K562 (cell line): Measurements from ENCODE around the gene INTS2. TPM values are rescaled to one million over a fixed set of nuclear protein-coding genes. Genes with fewer than 3 reads are reported as not detected.
A peak's percentile ranks its signal among the peaks of the same experiment; 100 is the strongest.

Source experiments
- ATAC-seq: fragments of 200-7000 bp; cut with Tn5 transposase; 3 replicates; pipeline ENCODE4 v1.9.1; 2020; ENCODE audit warnings: moderate library complexity
- BruUV-seq: library from RNA; stranded (reverse); fragments of 400-500 nt; replicated peaks from 2 replicates; lab custom pipeline; 2021; lab: Mats Ljungman, UMichigan
- CTCF ChIA-PET: fragments of 300-600 bp; formaldehyde crosslinking; extraction: SDS; loops from one replicate; lab custom pipeline; 2021; ENCODE audit warnings: low intra/inter-chr PET ratio; lab: Yijun Ruan, JAX
- POLR2A ChIA-PET: fragments of 300-600, 350-650 bp; sonication (Branson Sonifier 250); formaldehyde crosslinking; extraction: SDS; loops from one replicate; lab custom pipeline; 2021; ENCODE audit warnings: antibody characterized with exemption, inconsistent platforms; lab: Yijun Ruan, JAX
- DNase-seq, 4 experiments: peaks; one replicate each; pipeline versions ENCODE4 v3.0.0 to v3.0.0-alpha.2; 2011 to 2018; ENCODE audit warnings: low spot score in 3 of 4, mixed read lengths in 3 of 4; ENCODE audit errors: extremely low read depth in 1 of 4
- FAIRE-seq: peaks from 2 replicates; lab custom pipeline; 2011; peaks lifted over from hg19 to GRCh38; lab: Jason Lieb, UNC
- H2AFZ ChIP-seq: 2 replicates; pipeline ENCODE4 v1.6.0; 2011; ENCODE audit warnings: low read depth, low read length, control low read depth, inconsistent platforms
- H3K27ac ChIP-seq: fragments of 200-600 bp; 3 replicates; pipeline ENCODE4 v1.8.0; 2011; ENCODE audit warnings: low read depth, mild to moderate bottlenecking, control low read depth, inconsistent platforms, low read length, moderate library complexity, mixed read lengths; ENCODE audit errors: extremely low read depth
- H3K27me3 ChIP-seq, 2 experiments: fragments of 300-600 bp in 1 of 2; 2 replicates in 1 of 2; 3 replicates in 1 of 2; pipeline versions ENCODE4 v1.6.0 to v1.8.0; 2011; ENCODE audit warnings: inconsistent platforms in 2 of 2, low read length in 2 of 2, mild to moderate bottlenecking in 1 of 2, mixed read lengths in 1 of 2, moderate library complexity in 1 of 2; ENCODE audit not compliant: control insufficient read depth in 2 of 2, insufficient read depth in 2 of 2
- H3K36me3 ChIP-seq: fragments of 300-600 bp; 3 replicates; pipeline ENCODE4 v1.8.0; 2011; ENCODE audit warnings: mild to moderate bottlenecking, low read length, inconsistent platforms; ENCODE audit not compliant: control insufficient read depth, insufficient read depth
- H3K4me1 ChIP-seq, 2 experiments: fragments of 200-600 bp in 1 of 2; replicated peaks in 1 of 2; 2 replicates in 1 of 2; 3 replicates in 1 of 2; pipeline versions ENCODE4 v1.5.1 to v1.8.0; 2011; ENCODE audit warnings: inconsistent platforms in 2 of 2, low read length in 2 of 2, mild to moderate bottlenecking in 1 of 2, mixed read lengths in 1 of 2, moderate library complexity in 1 of 2; ENCODE audit not compliant: control insufficient read depth in 2 of 2, insufficient read depth in 2 of 2
- H3K4me2 ChIP-seq: 2 replicates; pipeline ENCODE4 v1.6.1; 2011; ENCODE audit warnings: low read length, control low read depth, inconsistent platforms, mixed read lengths; ENCODE audit not compliant: insufficient read depth
- H3K4me3 ChIP-seq: fragments of 200-600 bp; sonication (generic), shearing (Covaris generic); 2 replicates; pipeline ENCODE4 v1.5.1; 2016; ENCODE audit warnings: control low read depth, inconsistent platforms
- H3K79me2 ChIP-seq: fragments of 200-600 bp; 3 replicates; pipeline ENCODE4 v1.8.0; 2011; ENCODE audit warnings: low read length, inconsistent platforms; ENCODE audit not compliant: control insufficient read depth, insufficient read depth
- H3K9ac ChIP-seq, 2 experiments: 2 replicates each; pipeline versions ENCODE4 v1.6.0 to v1.6.1; 2011; ENCODE audit warnings: low read depth in 2 of 2, low read length in 2 of 2, control low read depth in 1 of 2, inconsistent platforms in 1 of 2, mild to moderate bottlenecking in 1 of 2, mixed read lengths in 1 of 2; ENCODE audit not compliant: insufficient read depth in 1 of 2
- H3K9me1 ChIP-seq: one replicate; pipeline ENCODE4 v1.6.0; 2011; ENCODE audit warnings: inconsistent platforms, mild to moderate bottlenecking, low read length, moderate library complexity; ENCODE audit not compliant: control insufficient read depth, insufficient read depth
- H3K9me3 ChIP-seq: replicated peaks from 2 replicates; pipeline ENCODE4 v1.5.1; 2011; ENCODE audit warnings: low read depth, low read length, inconsistent platforms; ENCODE audit not compliant: control insufficient read depth, insufficient read depth
- H4K20me1 ChIP-seq: replicated peaks from 2 replicates; pipeline ENCODE4 v1.6.1; 2011; ENCODE audit warnings: low read length, inconsistent platforms, mixed read lengths; ENCODE audit not compliant: control insufficient read depth, insufficient read depth
- ATF7 ChIP-seq: fragments of 450-650 bp; IDR thresholded peaks from 2 replicates; pipeline ENCODE4 v1.7.1; 2014; ENCODE audit warnings: mild to moderate bottlenecking, moderate library complexity
- CBX3 ChIP-seq, 2 experiments: IDR thresholded peaks; 1 replicate in 1 of 2; 2 replicates in 1 of 2; pipeline ENCODE4 v1.6.1; 2012; ENCODE audit warnings: inconsistent platforms in 2 of 2, low read length in 2 of 2, borderline replicate concordance in 1 of 2, control low read depth in 1 of 2
- ETV6 ChIP-seq, 3 experiments: fragments of 150-350 bp in 1 of 3; sonication (generic) in 1 of 3; formaldehyde crosslinking in 1 of 3; IDR thresholded peaks; 2 replicates each; pipeline versions ENCODE4 v1.6.1 to v1.8.0; 2014 to 2022; ENCODE audit warnings: borderline replicate concordance in 2 of 3, low read depth in 2 of 3, antibody characterized with exemption in 1 of 3, low read length in 1 of 3, mild to moderate bottlenecking in 1 of 3, missing genetic modification reagents in 1 of 3
- FOXK2 ChIP-seq, 2 experiments: fragments of 450-650 bp; IDR thresholded peaks in 1 of 2; conservative IDR thresholded peaks in 1 of 2; 2 replicates each; pipeline ENCODE4 v1.6.1; 2016; ENCODE audit warnings: low read depth in 2 of 2, mild to moderate bottlenecking in 1 of 2
- HNRNPUL1 ChIP-seq: fragments of 200-400 bp; formaldehyde crosslinking; IDR thresholded peaks from 2 replicates; pipeline ENCODE4 v1.6.1; 2017; ENCODE audit warnings: low read length
- SETDB1 ChIP-seq: IDR thresholded peaks from one replicate; pipeline ENCODE4 v1.6.1; 2012; ENCODE audit warnings: low read length, control low read depth, inconsistent platforms
- TCFL5 ChIP-seq: fragments of 250-450 bp; sonication (Bioruptor Pico); conservative IDR thresholded peaks from 2 replicates; pipeline ENCODE4 v1.6.1; 2021; ENCODE audit warnings: mild to moderate bottlenecking, moderate library complexity, matching md5 sums
- XRCC5 ChIP-seq: fragments of 200-400 bp; formaldehyde crosslinking; IDR thresholded peaks from 2 replicates; pipeline ENCODE4 v1.6.1; 2017; ENCODE audit warnings: low read depth, mild to moderate bottlenecking, low read length
- WGBS: fragments of 100-300 bp; shearing (Covaris generic); methylation state at CpG from one replicate; pipeline ENCODE4 v1.1.6; 2016; ENCODE audit warnings: low coverage, mixed read lengths; ENCODE audit not compliant: insufficient coverage; ENCODE audit errors: missing lambda C conversion rate; 5-methylcytosine and 5-hydroxymethylcytosine counted together
- in situ Hi-C: fragments of 300-500 bp; cut with MboI; formaldehyde crosslinking; loops from 4 replicates; pipeline ENCODE4 v1.15.0; 2018; ENCODE audit warnings: inconsistent platforms, mixed read lengths
- intact Hi-C: fragments of 100-400 bp; cut with micrococcal nuclease; formaldehyde crosslinking; loops from 2 replicates; pipeline ENCODE4 v1.14.2; 2022
- polyA plus RNA-seq, 8 experiments: library from polyadenylated mRNA; depleted of rRNA in 4 of 8; stranded (reverse) in 5 of 8; unstranded in 3 of 8; fragments of >200 nt; fragmentation: Nextera tagmentation in 2 of 8; fragmentation: Illumina TruSeq in 1 of 8; extraction: Ambion mirVana in 2 of 8; extraction: Trizol in 1 of 8; gene quantifications; 2 replicates each; pipeline versions ENCODE4 v1.2.1 to v1.2.3, GENCODE V29; 2011 to 2014; ENCODE audit warnings: inconsistent platforms in 1 of 8, missing spikeins in 1 of 8
- total RNA-seq, 7 experiments: library from RNA; depleted of rRNA in 6 of 7; stranded (reverse); fragments of >200 nt in 6 of 7; fragmentation: Illumina TruSeq in 2 of 7; extraction: Trizol in 2 of 7; gene quantifications; 2 replicates each; pipeline versions ENCODE4 v1.2.1 to v1.2.3, GENCODE V29; 2011 to 2021; ENCODE audit warnings: low replicate concordance in 1 of 7
- TF ChIP-seq, protein P1 (sequence below): fragments of 450-650 bp; IDR thresholded peaks from 2 replicates; pipeline ENCODE4 v1.6.1; 2018; ENCODE audit not compliant: partially characterized antibody

Gene INTS2
- total and polyA plus RNA-seq, 9 of the 15 experiments (the other 6 are each of a cell fraction or from before 2014, with no cell fraction given): 4.8 to 24.7 (median 12.8) TPM

- TF ChIP-seq XRCC5: peak; percentile 79; the same call in 1 of the 2 replicates
- TF ChIP-seq ATF7: peak; percentile 72
- peak; percentile 88 for TF ChIP-seq SETDB1
- no peak for TF ChIP-seq TCFL5 (CRISPR knock-in tag)
- TF ChIP-seq CBX3 (IDR thresholded peaks at IDR 0.05; ENCODE audit: borderline replicate concordance in 1 of 2, low read length in 2 of 2): no peak; a peak in 1 of 3 replicates
- TF ChIP-seq ETV6 (IDR thresholded peaks at IDR 0.05; ENCODE audit: borderline replicate concordance in 1 of 2, low read depth in 2 of 2, low read length in 1 of 2): no peak
- TF ChIP-seq ETV6 (CRISPR knock-in tag; IDR thresholded peaks at IDR 0.05; ENCODE audit: borderline replicate concordance): peak; percentile 47; the same call in 1 of the 2 replicates
Measured at GRCh38 chr17:61927208-61928100, at the start of gene INTS2 (continued).

DNA sequence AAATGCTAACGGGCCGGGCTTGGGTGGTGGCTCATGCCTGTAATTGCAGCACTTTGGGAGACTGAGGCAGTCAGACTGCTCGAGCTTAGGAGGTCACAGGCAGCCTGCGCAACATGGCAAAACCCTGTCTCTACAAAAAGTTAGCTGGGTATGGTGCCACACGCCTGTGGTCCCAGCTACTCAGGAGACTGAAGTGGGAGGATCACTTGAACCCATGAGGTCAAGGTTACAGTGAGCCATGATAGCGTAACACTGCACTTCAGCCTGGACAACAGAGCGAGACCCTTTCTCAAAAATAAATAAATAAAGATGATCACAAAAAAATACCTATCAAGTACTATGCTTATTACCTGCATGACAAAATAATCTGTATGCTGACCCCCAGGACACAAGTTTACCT is 46.3 kb upstream of the INTS2 start:
- no peaks in the 10 kb centered on the region for H3K4me1 ChIP-seq
- no peak overlapping the region for H3K4me3 ChIP-seq
- H3K9me1 ChIP-seq: no peaks in the 10 kb centered on the region
- no peak overlapping the region for H3K27ac ChIP-seq
- in situ Hi-C loops (no loop called here), intact Hi-C loops (no loop called here)
- no peak for ATAC-seq
- CTCF ChIA-PET: no interaction called here
- no peak overlapping the region for H3K9ac ChIP-seq
- H3K4me2 ChIP-seq: no peak overlapping the region
- peaks cover 32% of the 10 kb centered on the region for H3K79me2 ChIP-seq
- no peak for FAIRE-seq
- DNase-seq: no peak
- H4K20me1 ChIP-seq: no peaks in the 10 kb centered on the region
- no TSS peak for BruUV-seq
- POLR2A ChIA-PET: interaction anchor here (0.6 kb wide), 1 partner anchor 10 kb away, joined by 3 read pairs; no protein-coding TSS in a partner anchor
- H2AFZ ChIP-seq: no peak overlapping the region
- no peaks in the 10 kb centered on the region for H3K9me3 ChIP-seq
- no peaks in the 10 kb centered on the region for H3K27me3 ChIP-seq
- H3K36me3 ChIP-seq: peaks cover 64% of the 10 kb centered on the region
- WGBS: 92% methylated on average over 7 of the region's 7 CpGs
- TF ChIP-seq HNRNPUL1 (no peak), FOXK2 (conservative IDR thresholded peaks at IDR 0.05 in 1 of 2, IDR thresholded peaks at IDR 0.05 in 1 of 2; ENCODE audit: low read depth in 2 of 2) (no peak)
- TF ChIP-seq, protein P1, sequence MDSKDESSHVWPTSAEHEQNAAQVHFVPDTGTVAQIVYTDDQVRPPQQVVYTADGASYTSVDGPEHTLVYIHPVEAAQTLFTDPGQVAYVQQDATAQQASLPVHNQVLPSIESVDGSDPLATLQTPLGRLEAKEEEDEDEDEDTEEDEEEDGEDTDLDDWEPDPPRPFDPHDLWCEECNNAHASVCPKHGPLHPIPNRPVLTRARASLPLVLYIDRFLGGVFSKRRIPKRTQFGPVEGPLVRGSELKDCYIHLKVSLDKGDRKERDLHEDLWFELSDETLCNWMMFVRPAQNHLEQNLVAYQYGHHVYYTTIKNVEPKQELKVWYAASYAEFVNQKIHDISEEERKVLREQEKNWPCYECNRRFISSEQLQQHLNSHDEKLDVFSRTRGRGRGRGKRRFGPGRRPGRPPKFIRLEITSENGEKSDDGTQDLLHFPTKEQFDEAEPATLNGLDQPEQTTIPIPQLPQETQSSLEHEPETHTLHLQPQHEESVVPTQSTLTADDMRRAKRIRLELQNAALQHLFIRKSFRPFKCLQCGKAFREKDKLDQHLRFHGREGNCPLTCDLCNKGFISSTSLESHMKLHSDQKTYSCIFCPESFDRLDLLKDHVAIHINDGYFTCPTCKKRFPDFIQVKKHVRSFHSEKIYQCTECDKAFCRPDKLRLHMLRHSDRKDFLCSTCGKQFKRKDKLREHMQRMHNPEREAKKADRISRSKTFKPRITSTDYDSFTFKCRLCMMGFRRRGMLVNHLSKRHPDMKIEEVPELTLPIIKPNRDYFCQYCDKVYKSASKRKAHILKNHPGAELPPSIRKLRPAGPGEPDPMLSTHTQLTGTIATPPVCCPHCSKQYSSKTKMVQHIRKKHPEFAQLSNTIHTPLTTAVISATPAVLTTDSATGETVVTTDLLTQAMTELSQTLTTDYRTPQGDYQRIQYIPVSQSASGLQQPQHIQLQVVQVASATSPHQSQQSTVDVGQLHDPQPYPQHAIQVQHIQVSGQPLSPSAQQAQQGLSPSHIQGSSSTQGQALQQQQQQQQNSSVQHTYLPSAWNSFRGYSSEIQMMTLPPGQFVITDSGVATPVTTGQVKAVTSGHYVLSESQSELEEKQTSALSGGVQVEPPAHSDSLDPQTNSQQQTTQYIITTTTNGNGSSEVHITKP: no peak
